Stimulated activated naive B cell treated with anti-CD40 and anti-IgM and Interleukin-4, amounts not matched to agents 10 μg/mL and 1 μg/mL and 100 μg/mL, for 72 hours (primary cell): ENCODE data around the gene BORCS8.

Experiments used
- ATAC-seq, 2 donors: fragments of 150-1000 bp; cut with Tn5 transposase; replicated peaks; 2 replicates each; pipeline ENCODE4 v1.10.0; 2021; ENCODE audit warnings: moderate library complexity in 1 of 2
- DNase-seq: peaks from one replicate; pipeline ENCODE4 v3.0.0; 2021
- H3K27ac Mint-ChIP-seq: one replicate; pipeline ENCODE4 v1.8.0; 2022; ENCODE audit warnings: mild to moderate bottlenecking, mixed read lengths
- H3K27me3 Mint-ChIP-seq, 2 donors: one replicate each; pipeline ENCODE4 v1.8.0; 2022; ENCODE audit warnings: mixed read lengths in 2 of 2
- H3K36me3 Mint-ChIP-seq, 2 donors: one replicate each; pipeline ENCODE4 v1.8.0; 2022; ENCODE audit warnings: mixed read lengths in 2 of 2, mild to moderate bottlenecking in 1 of 2
- H3K4me1 Mint-ChIP-seq, 2 donors: one replicate each; pipeline ENCODE4 v1.8.0; 2022; ENCODE audit warnings: mixed read lengths in 2 of 2, mild to moderate bottlenecking in 1 of 2
- H3K4me3 Mint-ChIP-seq, 2 donors: one replicate each; pipeline ENCODE4 v1.8.0; 2022; ENCODE audit warnings: mild to moderate bottlenecking in 2 of 2, mixed read lengths in 2 of 2, moderate library complexity in 1 of 2
- H3K9me3 Mint-ChIP-seq, 2 donors: one replicate each; pipeline ENCODE4 v1.8.0; 2022; ENCODE audit warnings: mixed read lengths in 2 of 2, mild to moderate bottlenecking in 1 of 2

Gene BORCS8

DNA sequence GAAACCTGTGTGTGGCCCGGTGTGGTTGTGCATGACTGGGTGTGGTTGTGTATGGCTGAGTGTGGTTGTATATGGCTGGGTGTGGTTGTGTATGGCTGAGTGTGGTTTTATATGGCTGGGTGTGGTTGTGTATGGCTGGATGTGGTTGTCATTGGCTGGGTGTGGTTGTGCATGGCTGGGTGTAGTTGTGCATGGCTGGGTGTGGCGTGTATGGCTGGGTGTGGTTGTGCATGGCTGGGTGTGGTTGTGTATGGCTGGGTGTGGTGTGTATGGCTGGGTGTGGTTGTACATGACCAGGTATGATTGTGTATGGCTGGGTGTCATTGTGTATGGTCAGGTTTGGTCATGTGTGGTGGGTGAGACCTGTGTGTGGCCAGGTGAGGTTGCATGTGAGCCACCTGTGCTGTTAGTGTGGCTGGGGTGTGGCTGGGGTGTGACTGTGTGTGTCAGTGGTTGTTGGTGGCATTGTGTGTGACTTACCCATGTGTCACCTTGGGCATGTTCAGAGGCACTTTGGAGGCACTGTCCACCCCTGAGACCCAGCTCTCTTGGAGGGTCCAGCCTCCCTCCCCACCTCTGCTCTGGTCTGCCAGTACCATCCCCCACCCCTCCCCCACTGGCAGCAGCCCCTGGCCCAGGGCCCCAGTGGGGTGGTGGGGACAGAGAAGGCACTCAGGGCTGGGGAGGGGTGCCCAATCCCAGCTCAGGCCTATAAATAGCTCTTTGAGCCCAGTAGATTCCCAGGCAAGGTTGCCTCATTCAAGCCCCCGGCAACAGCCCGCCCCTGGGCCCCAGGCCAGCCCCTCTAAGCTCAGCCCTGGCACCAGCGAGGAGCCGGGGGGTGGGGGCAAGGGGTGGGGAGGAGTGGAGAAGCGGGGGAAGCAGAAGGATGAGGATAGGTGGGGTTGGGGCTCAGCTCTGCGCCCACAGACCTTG, 16.0 kb upstream of the BORCS8 start:
- peaks cover 8% of the 10 kb centered on the region in 2 donors for H3K9me3 Mint-ChIP-seq

DNA sequence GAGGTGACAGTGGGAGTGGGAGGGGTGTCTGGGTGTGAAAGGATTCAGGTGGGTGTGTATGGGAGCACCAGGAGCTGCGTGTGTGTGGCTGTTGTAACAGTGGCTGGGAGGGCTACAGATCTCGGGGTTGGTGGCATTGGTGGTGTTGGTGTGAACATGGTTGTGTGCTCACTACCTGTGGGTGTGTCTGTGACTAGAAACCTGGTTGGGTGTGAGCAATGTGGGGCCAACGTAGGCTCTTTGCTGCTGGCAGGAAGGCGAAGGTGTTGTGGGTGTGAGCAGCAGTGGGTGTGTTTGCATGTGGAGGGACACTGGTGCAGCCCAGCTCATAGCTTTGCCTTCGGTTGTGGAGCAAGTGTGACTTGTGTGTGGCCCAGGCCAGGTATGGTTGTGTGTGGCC, 15.0 kb upstream of the BORCS8 start:
- ATAC-seq (no peak), DNase-seq (no peak)
- Mint-ChIP-seq H3K27me3 (peaks cover 23 to 28% of the 10 kb centered on the region in 2 donors), H3K4me3 (no peak overlapping the region), H3K4me1 (peaks cover 23 to 42% of the 10 kb centered on the region in 2 donors), H3K27ac (no peak overlapping the region), H3K9me3 (peaks cover 8% of the 10 kb centered on the region in 2 donors), H3K36me3 (peaks cover 0 to 15% of the 10 kb centered on the region in 2 donors)

More for the DNA sequence above, 16.0 kb upstream of the BORCS8 start:
- Mint-ChIP-seq H3K27ac (no peak overlapping the region), H3K27me3 (peaks cover 33 to 38% of the 10 kb centered on the region in 2 donors), H3K4me1 (peaks cover 19 to 32% of the 10 kb centered on the region in 2 donors), H3K36me3 (peaks cover 0 to 7% of the 10 kb centered on the region in 2 donors), H3K4me3 (no peak overlapping the region)
- no peak for ATAC-seq
- DNase-seq: no peak

GRCh38 chr19:19205416-19206410, 13.8 kb upstream of the BORCS8 start:
- peaks cover 14 to 18% of the 10 kb centered on the region in 2 donors for H3K27me3 Mint-ChIP-seq
- no peak overlapping the region for H3K27ac Mint-ChIP-seq
- DNase-seq: no peak
- H3K4me3 Mint-ChIP-seq: no peak overlapping the region
- no peak for ATAC-seq
- H3K36me3 Mint-ChIP-seq: peaks cover 3 to 11% of the 10 kb centered on the region in 2 donors
- peaks cover 8% of the 10 kb centered on the region in 2 donors for H3K9me3 Mint-ChIP-seq
- peaks cover 24 to 49% of the 10 kb centered on the region in 2 donors for H3K4me1 Mint-ChIP-seq

- H3K4me3 Mint-ChIP-seq: peak overlapping the region; percentile 93 to 95
- H3K36me3 Mint-ChIP-seq: peaks cover 7 to 16% of the 10 kb centered on the region in 2 donors
- peaks cover 4 to 9% of the 10 kb centered on the region in 2 donors for H3K27me3 Mint-ChIP-seq
- peaks cover 27 to 52% of the 10 kb centered on the region in 2 donors for H3K4me1 Mint-ChIP-seq
- no peak for DNase-seq
- peak overlapping the region; percentile 62 for H3K27ac Mint-ChIP-seq
- peaks cover 8% of the 10 kb centered on the region in 2 donors for H3K9me3 Mint-ChIP-seq
- no peak for ATAC-seq
These were observed 12.2 kb upstream of the BORCS8 start for GRCh38 chr19:19204181-19204580.

DNA sequence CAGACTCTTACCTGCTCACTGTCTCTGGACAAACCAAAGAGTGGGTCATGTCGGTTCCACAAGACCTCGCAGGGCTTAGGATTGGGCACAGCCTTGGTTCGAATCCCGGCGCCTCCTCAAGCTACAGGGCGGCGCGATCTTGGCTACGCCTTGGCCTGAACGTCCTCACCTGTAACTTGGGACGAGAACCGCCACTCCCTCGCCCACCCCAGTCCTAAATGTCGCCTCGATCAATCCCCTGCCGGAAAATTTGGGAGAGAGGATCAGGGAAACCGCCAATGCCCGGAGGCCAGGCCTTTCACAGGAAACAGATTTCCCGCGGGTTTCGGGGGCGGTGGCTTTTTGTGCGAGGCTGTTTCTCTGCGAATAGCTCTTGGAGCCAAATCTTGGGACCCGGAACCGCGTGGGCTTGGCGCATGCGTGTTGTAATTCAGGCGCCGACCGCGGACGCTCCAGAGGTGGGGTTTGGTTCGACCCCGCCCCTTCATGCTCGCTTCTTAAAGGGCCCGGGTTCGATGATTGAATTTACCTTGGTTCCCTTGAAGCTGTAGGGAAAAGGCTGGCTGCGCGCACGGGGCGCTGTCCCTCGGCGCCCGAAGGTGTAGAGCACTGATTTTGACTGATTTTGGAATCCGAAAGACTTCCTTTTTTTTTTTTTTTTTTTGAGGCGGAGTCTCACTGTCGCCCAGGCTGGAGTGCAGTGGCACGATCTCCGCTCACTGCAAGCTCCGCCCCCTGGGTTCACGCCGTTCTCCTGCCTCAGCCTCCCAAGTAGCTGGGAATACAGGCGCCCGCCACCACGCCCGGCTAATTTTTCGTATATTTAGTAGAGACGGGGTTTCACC, 11.3 kb upstream of the BORCS8 start, which contains the start of gene NR2C2AP:
Gene NR2C2AP (minus strand): TSS at position 403 of the 845 bp plus-strand sequence. CDS start 354 bp downstream, at position 49.
- Mint-ChIP-seq H3K9me3 (peaks cover 8% of the 10 kb centered on the region in 2 donors), H3K27me3 (peaks cover 4 to 9% of the 10 kb centered on the region in 2 donors), H3K36me3 (peaks cover 15 to 24% of the 10 kb centered on the region in 2 donors), H3K27ac (peak within 1 kb of the TSS; percentile 95), H3K4me1 (peaks cover 29 to 53% of the 10 kb centered on the region in 2 donors), H3K4me3 (peak within 1 kb of the TSS; percentile 93 to 95)
- DNase-seq (peak; percentile 87), ATAC-seq (peak; percentile 88 to 90)

DNA sequence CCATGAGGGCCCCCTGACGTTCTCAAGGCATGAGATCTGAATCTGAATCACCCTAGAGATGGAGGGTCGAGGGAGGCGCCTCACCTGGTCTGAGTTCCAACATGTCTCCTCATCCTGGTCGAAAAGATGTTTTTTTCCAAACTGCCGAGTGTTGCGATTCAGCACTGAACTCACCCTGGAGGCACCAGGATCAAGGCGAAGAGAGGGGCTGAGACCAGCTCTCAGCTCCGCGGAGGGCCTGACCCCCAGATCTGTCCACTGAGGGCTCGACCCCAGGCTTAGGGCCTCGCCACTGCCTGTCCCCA, 10.7 kb upstream of the BORCS8 start:
- peak; percentile 3 to 13 for ATAC-seq
- peaks cover 5 to 7% of the 10 kb centered on the region in 2 donors for H3K9me3 Mint-ChIP-seq
- peaks cover 26 to 49% of the 10 kb centered on the region in 2 donors for H3K4me1 Mint-ChIP-seq
- DNase-seq: no peak
- H3K36me3 Mint-ChIP-seq: peaks cover 20 to 30% of the 10 kb centered on the region in 2 donors
- peaks cover 4 to 7% of the 10 kb centered on the region in 2 donors for H3K27me3 Mint-ChIP-seq
- peak overlapping the region; percentile 95 for H3K27ac Mint-ChIP-seq
- H3K4me3 Mint-ChIP-seq: peak overlapping the region; percentile 93 to 95

DNA sequence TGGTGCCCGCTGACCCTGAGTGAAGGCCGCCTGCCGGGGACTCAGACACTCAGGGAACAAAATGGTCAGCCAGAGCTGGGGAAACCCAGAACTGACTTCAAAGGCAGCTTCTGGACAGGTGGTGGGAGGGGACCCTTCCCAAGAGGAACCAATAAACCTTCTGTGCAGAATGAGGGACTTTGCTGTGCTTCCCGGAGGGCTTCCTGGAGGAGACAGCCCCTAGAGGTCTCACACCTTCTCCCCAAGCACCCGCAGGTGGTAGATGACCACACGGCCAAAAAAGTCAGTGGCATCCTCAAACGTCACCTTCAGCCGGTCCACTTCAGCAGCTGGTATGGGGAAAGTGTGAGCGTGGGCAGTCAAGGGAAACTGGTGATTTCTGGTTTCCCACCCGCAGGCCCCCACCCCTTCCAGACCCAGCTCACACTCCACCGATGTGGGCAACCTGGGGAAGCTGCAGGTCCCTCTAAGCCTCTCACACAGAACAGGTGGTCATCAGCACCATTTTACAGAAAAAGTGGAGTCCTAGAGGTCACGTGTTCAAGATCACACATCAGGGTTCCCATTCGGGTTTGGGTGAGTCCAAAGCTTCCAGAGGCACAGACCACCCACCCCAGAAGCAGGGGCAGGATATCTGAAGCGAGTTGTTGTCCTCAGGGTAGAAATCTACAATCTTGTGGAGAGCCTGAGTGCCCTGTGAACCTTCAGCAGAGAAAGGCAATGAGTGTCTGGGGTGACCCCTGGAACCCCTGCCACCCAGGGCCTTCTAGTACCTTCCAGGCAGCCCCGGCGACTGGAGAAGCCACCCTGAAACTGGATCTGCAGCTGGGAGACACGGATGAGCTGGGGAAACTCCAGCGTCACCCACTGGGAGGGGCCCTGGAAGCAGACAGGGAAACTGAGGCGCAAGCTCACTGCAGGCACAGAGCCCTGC, 10.0 kb upstream of the BORCS8 start:
- DNase-seq: no peak
- H3K36me3 Mint-ChIP-seq: peaks cover 25 to 37% of the 10 kb centered on the region in 2 donors
- peaks cover 19 to 42% of the 10 kb centered on the region in 2 donors for H3K4me1 Mint-ChIP-seq
- H3K4me3 Mint-ChIP-seq: peak overlapping the region; percentile 93 to 95
- peak overlapping the region; percentile 95 for H3K27ac Mint-ChIP-seq
- H3K9me3 Mint-ChIP-seq: peaks cover 0 to 2% of the 10 kb centered on the region in 2 donors
- H3K27me3 Mint-ChIP-seq: peaks cover 0 to 4% of the 10 kb centered on the region in 2 donors
- ATAC-seq: no peak

GRCh38 chr19:19193926-19194325, 2.0 kb upstream of the BORCS8 start:
- H3K27ac Mint-ChIP-seq: peak overlapping the region; percentile 92
- no peaks in the 10 kb centered on the region for H3K9me3 Mint-ChIP-seq

DNA sequence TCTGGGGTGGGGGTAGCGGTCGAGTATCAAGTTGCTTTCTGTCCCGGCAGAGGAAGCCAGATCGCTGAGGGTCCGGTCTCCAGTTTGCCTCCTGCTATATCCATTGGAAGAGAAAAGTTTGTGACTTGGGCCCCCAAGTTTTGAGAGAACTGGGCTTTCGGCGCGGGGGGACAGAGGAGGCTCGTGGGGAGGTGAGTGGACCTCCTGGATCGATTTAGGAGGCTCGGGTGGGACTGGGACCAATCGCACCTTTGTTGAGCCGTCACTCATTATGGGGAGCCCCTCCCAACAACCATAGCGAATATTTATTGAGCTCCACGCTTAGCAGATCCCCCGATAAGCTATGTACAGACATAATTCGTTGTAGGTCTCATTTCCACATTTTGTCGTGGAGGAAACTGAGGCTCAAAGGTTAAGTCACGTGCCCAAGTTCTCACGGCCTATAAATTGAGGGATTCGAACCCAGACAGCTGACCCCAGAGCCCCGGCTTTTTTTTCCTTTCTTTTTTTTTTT, 1.0 kb upstream of the BORCS8 start:
- Mint-ChIP-seq H3K9me3 (no peaks in the 10 kb centered on the region), H3K4me3 (peak overlapping the region; percentile 95 to 96), H3K4me1 (peaks cover 27 to 48% of the 10 kb centered on the region in 2 donors), H3K36me3 (peaks cover 37 to 53% of the 10 kb centered on the region in 2 donors), H3K27ac (peak overlapping the region; percentile 99), H3K27me3 (no peaks in the 10 kb centered on the region)
- no peak for DNase-seq
- peak; percentile 17 to 20 for ATAC-seq

More at GRCh38 chr19:19193926-19194325, 2.0 kb upstream of the BORCS8 start:
- Mint-ChIP-seq H3K4me1 (peaks cover 27 to 39% of the 10 kb centered on the region in 2 donors), H3K4me3 (peak overlapping the region; percentile 95 to 96), H3K27me3 (no peaks in the 10 kb centered on the region), H3K36me3 (peaks cover 40 to 55% of the 10 kb centered on the region in 2 donors)
- ATAC-seq: no peak
- no peak for DNase-seq

DNA sequence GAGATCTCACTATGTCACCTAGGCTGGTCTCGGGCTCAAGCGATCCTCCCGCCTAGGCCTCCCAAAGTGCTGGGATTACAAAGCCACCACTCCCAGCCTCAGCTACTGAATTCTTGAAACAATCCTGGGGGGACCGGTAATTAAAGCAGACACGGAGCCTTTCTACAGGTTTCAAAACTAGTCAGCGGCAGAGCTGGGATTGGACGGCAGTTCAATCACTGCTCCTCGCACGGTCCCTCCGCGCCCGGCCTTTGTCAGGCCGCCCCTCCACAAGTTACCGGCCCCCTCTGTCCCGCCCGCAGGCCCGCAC, 229 bp downstream of the BORCS8 start:
- Mint-ChIP-seq H3K36me3 (peaks cover 32 to 46% of the 10 kb centered on the region in 2 donors), H3K27ac (peak overlapping the region; percentile 99), H3K27me3 (no peaks in the 10 kb centered on the region), H3K4me1 (peaks cover 27 to 50% of the 10 kb centered on the region in 2 donors), H3K9me3 (peaks cover under 1 to 1% of the 10 kb centered on the region in 2 donors), H3K4me3 (peak overlapping the region; percentile 95 to 96)
- DNase-seq: no peak
- ATAC-seq: no peak

DNA sequence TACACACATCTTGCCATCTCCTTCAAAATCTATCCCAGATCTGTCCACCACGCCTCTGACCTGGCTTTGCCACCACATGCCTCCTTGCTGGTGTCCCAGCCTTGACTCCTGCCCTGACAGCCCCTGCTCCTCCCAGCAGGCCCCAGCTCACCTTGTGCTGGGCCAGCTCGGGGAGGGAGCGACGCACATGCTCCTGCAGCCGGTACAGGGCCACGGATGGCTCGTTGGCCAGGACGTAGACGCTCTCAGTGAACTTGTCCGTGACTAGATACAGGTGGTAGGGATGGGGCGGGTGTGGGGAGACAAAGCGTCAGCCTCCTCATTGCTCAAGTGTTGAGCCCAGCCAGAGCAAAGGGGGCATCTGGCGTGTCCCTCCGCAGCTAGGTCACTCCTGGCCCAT, 5.2 kb downstream of the BORCS8 start:
- H3K27me3 Mint-ChIP-seq: no peaks in the 10 kb centered on the region
- H3K9me3 Mint-ChIP-seq: peaks cover 8 to 9% of the 10 kb centered on the region in 2 donors
- ATAC-seq (no peak), DNase-seq (no peak)
- peak overlapping the region; percentile 69 for H3K27ac Mint-ChIP-seq
- H3K36me3 Mint-ChIP-seq: peaks cover 39 to 56% of the 10 kb centered on the region in 2 donors
- no peak overlapping the region for H3K4me3 Mint-ChIP-seq
- peaks cover 30 to 42% of the 10 kb centered on the region in 2 donors for H3K4me1 Mint-ChIP-seq
